ENCODE measurements around the gene PRR18. TPM values are rescaled to one million over a fixed set of nuclear protein-coding genes. Genes with fewer than 3 reads are reported as not detected.

PRR18 gene
- total RNA-seq, 1 experiment from 2014 or later: 0.23 TPM

- TF ChIP-seq POLR2AphosphoS5 (IDR thresholded peaks at IDR 0.05; ENCODE audit: low read depth, low read length) (no peak), SIN3A (IDR thresholded peaks at IDR 0.05; ENCODE audit: borderline replicate concordance, insufficient read depth, low read depth, low read length) (no peak)
- TF ChIP-seq, protein P1, sequence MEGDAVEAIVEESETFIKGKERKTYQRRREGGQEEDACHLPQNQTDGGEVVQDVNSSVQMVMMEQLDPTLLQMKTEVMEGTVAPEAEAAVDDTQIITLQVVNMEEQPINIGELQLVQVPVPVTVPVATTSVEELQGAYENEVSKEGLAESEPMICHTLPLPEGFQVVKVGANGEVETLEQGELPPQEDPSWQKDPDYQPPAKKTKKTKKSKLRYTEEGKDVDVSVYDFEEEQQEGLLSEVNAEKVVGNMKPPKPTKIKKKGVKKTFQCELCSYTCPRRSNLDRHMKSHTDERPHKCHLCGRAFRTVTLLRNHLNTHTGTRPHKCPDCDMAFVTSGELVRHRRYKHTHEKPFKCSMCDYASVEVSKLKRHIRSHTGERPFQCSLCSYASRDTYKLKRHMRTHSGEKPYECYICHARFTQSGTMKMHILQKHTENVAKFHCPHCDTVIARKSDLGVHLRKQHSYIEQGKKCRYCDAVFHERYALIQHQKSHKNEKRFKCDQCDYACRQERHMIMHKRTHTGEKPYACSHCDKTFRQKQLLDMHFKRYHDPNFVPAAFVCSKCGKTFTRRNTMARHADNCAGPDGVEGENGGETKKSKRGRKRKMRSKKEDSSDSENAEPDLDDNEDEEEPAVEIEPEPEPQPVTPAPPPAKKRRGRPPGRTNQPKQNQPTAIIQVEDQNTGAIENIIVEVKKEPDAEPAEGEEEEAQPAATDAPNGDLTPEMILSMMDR (IDR thresholded peaks at IDR 0.05): no peak
- TF ChIP-seq, protein P2, sequence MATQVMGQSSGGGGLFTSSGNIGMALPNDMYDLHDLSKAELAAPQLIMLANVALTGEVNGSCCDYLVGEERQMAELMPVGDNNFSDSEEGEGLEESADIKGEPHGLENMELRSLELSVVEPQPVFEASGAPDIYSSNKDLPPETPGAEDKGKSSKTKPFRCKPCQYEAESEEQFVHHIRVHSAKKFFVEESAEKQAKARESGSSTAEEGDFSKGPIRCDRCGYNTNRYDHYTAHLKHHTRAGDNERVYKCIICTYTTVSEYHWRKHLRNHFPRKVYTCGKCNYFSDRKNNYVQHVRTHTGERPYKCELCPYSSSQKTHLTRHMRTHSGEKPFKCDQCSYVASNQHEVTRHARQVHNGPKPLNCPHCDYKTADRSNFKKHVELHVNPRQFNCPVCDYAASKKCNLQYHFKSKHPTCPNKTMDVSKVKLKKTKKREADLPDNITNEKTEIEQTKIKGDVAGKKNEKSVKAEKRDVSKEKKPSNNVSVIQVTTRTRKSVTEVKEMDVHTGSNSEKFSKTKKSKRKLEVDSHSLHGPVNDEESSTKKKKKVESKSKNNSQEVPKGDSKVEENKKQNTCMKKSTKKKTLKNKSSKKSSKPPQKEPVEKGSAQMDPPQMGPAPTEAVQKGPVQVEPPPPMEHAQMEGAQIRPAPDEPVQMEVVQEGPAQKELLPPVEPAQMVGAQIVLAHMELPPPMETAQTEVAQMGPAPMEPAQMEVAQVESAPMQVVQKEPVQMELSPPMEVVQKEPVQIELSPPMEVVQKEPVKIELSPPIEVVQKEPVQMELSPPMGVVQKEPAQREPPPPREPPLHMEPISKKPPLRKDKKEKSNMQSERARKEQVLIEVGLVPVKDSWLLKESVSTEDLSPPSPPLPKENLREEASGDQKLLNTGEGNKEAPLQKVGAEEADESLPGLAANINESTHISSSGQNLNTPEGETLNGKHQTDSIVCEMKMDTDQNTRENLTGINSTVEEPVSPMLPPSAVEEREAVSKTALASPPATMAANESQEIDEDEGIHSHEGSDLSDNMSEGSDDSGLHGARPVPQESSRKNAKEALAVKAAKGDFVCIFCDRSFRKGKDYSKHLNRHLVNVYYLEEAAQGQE (IDR thresholded peaks at IDR 0.05; ENCODE audit: insufficient read depth in 1 of 2, low read depth in 2 of 2, low read length in 1 of 2): no peak
- intact Hi-C loops (cut with micrococcal nuclease; ENCODE audit: unreplicated experiment) (no loop called here), in situ Hi-C loops (cut with HindIII; ENCODE audit: low pct_unique_long_range_greater_than_20kb, low sequenced_read_pairs) (no loop called here)
- ChIA-PET CTCF (no interaction called here), POLR2A (no interaction called here)
- Histone ChIP-seq H3K27me3 (ENCODE audit: control insufficient read depth, insufficient read depth, low read length) (no peaks in the 10 kb centered on the region), H3K9me3 (ENCODE audit: control insufficient read depth, insufficient read depth, low read depth, low read length) (no peaks in the 10 kb centered on the region), H3K36me3 (ENCODE audit: control insufficient read depth, insufficient read depth, low read length) (no peaks in the 10 kb centered on the region), H3K27ac (ENCODE audit: low read length) (no peak overlapping the region), H3K4me3 (ENCODE audit: low read depth in 2 of 2, low read length in 2 of 2) (no peak overlapping the region), H3K4me1 (ENCODE audit: control insufficient read depth, insufficient read depth, low read length) (no peaks in the 10 kb centered on the region)
- DNase-seq (ENCODE audit: low read depth, low spot score): no peak
- BruUV-seq (replicated peaks): no TSS peak
- no peak for ATAC-seq
Observed at GRCh38 chr6:166271376-166271765, 36.8 kb downstream of the PRR18 start.

DNA sequence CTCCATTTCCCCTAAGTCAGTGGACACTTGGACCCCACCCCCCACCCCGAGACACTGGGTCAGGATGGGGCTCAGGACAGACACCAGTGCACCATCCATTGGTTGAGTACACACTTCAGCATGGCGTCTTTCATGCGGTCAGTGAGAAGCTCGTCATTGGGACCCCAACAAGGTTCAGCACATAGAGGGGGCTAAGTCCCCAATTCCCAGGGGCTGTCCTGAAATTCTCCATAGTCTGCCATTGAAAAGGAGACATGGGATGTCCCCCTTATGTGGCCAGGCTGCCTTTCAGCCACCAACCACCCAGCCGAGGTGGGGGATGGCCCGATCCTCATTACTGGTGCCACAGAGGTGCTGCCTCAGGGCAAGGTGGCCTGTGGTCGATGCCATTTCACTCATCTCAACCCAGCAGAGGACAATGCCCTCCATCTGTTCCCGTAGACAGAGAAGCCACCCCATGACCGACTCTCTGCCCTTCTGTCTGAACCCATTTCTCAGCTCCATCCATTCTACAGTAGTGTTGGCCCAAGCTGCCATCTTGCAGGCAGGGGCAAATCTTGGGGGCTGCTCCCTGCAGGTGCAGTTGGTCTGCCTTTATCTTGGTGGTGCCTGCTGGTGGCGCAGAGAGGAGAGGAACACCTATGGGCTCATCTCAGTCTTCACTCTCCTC is 37.4 kb downstream of the PRR18 start:
- H3K9me3 ChIP-seq (ENCODE audit: control insufficient read depth, insufficient read depth, low read depth, low read length): no peaks in the 10 kb centered on the region
- no peak for DNase-seq (ENCODE audit: low read depth, low spot score)

More for the DNA sequence above, 37.4 kb downstream of the PRR18 start:
- H3K4me1 ChIP-seq (ENCODE audit: control insufficient read depth, insufficient read depth, low read length): no peaks in the 10 kb centered on the region
- intact Hi-C loops (cut with micrococcal nuclease; ENCODE audit: unreplicated experiment) (no loop called here), in situ Hi-C loops (cut with HindIII; ENCODE audit: low pct_unique_long_range_greater_than_20kb, low sequenced_read_pairs) (no loop called here)
- no peaks in the 10 kb centered on the region for H3K36me3 ChIP-seq (ENCODE audit: control insufficient read depth, insufficient read depth, low read length)
- no peak overlapping the region for H3K27ac ChIP-seq (ENCODE audit: low read length)
- no peak for TF ChIP-seq POLR2AphosphoS5 (IDR thresholded peaks at IDR 0.05; ENCODE audit: low read depth, low read length)
- TF ChIP-seq, protein P2 (IDR thresholded peaks at IDR 0.05; ENCODE audit: insufficient read depth in 1 of 2, low read depth in 2 of 2, low read length in 1 of 2): no peak
- TF ChIP-seq TCF7L2 (IDR thresholded peaks at IDR 0.05; ENCODE audit: low read depth, low read length): no peak
- no peak for TF ChIP-seq SIN3A (IDR thresholded peaks at IDR 0.05; ENCODE audit: borderline replicate concordance, insufficient read depth, low read depth, low read length)
- TF ChIP-seq, protein P1 (IDR thresholded peaks at IDR 0.05): no peak
- H3K4me3 ChIP-seq (ENCODE audit: low read depth in 2 of 2, low read length in 2 of 2): no peak overlapping the region
- BruUV-seq (replicated peaks): no TSS peak
- ChIA-PET POLR2A (interaction anchor here (0.7 kb wide), 1 partner anchor 143 kb away, joined by 3 read pairs; no protein-coding TSS in a partner anchor), CTCF (no interaction called here)
- ATAC-seq: no peak
- 0 out of 2 replicates have a peak, but pooled peaks cover 2% of the 10 kb centered on the region for H3K27me3 ChIP-seq (ENCODE audit: control insufficient read depth, insufficient read depth, low read length)
